SK-N-SH treated with all-trans-retinoic acid at 6 μM for 48 hours (cell line): ENCODE results near the gene SPATA2L.
A peak's percentile ranks its signal among the peaks of the same experiment; 100 is the strongest.

Source experiments
- ATAC-seq: fragments of 200-7000 bp; cut with Tn5 transposase; 3 replicates; pipeline ENCODE4 v1.9.1; 2020; ENCODE audit warnings: mild to moderate bottlenecking, moderate library complexity
- ARNTL ChIP-seq: fragments of 450-650 bp; formaldehyde crosslinking; IDR thresholded peaks from 2 replicates; pipeline ENCODE4 v1.5.0; 2020; ENCODE audit warnings: low read depth, mild to moderate bottlenecking, moderate library complexity, borderline replicate concordance
- BACH2 ChIP-seq: fragments of 250-450 bp; sonication (Bioruptor Pico); IDR thresholded peaks from 2 replicates; pipeline ENCODE4 v1.9.0; 2021; ENCODE audit warnings: mild to moderate bottlenecking, borderline replicate concordance
- ESRRG ChIP-seq: fragments of 250-450 bp; sonication (Bioruptor Pico); IDR thresholded peaks from 2 replicates; pipeline ENCODE4 v1.6.1; 2021; ENCODE audit warnings: mild to moderate bottlenecking
- GLIS3 ChIP-seq: fragments of 250-450 bp; sonication (Bioruptor Pico); IDR thresholded peaks from 2 replicates; pipeline ENCODE4 v1.5.0; 2020; ENCODE audit warnings: mild to moderate bottlenecking, moderate library complexity
- ISL1 ChIP-seq: fragments of 250-450 bp; sonication (Bioruptor Pico); IDR thresholded peaks from 2 replicates; pipeline ENCODE4 v2.1.2; 2022; ENCODE audit warnings: mild to moderate bottlenecking, moderate library complexity
- RARB ChIP-seq: fragments of 250-450 bp; sonication (Bioruptor Pico); IDR thresholded peaks from 2 replicates; pipeline ENCODE4 v1.8.0; 2021; ENCODE audit warnings: mild to moderate bottlenecking, moderate library complexity
- SNAI2 ChIP-seq: fragments of 250-450 bp; sonication (Bioruptor Pico); IDR thresholded peaks from 2 replicates; pipeline ENCODE4 v1.5.0; 2020; ENCODE audit warnings: mild to moderate bottlenecking, moderate library complexity
- TCF4 ChIP-seq: fragments of 250-450 bp; sonication (Bioruptor Pico); IDR thresholded peaks from 2 replicates; pipeline ENCODE4 v1.8.0; 2021; ENCODE audit warnings: mild to moderate bottlenecking, moderate library complexity, borderline replicate concordance
- TOX ChIP-seq: fragments of 250-450 bp; sonication (Bioruptor Pico); IDR thresholded peaks from 2 replicates; pipeline ENCODE4 v1.8.0; 2021; ENCODE audit warnings: mild to moderate bottlenecking, moderate library complexity, borderline replicate concordance
- ZC3H10 ChIP-seq: fragments of 250-450 bp; sonication (Bioruptor Pico); IDR thresholded peaks from 2 replicates; pipeline ENCODE4 v1.5.1; 2021; ENCODE audit warnings: mild to moderate bottlenecking, moderate library complexity
- ZFP30 ChIP-seq: fragments of 450-650 bp; formaldehyde crosslinking; IDR thresholded peaks from 2 replicates; pipeline ENCODE4 v1.5.0; 2022; ENCODE audit warnings: mild to moderate bottlenecking, moderate library complexity
- ZNF565 ChIP-seq: fragments of 450-650 bp; formaldehyde crosslinking; conservative IDR thresholded peaks from 2 replicates; pipeline ENCODE4 v1.5.0; 2020; ENCODE audit warnings: low read depth, mild to moderate bottlenecking, moderate library complexity
- TF ChIP-seq, protein P1 (sequence below): fragments of 250-450 bp; sonication (Bioruptor Pico); IDR thresholded peaks from 2 replicates; pipeline ENCODE4 v1.8.0; 2020; ENCODE audit warnings: mild to moderate bottlenecking, moderate library complexity, borderline replicate concordance
- TF ChIP-seq, protein P2 (sequence below): fragments of 250-450 bp; sonication (Bioruptor Pico); IDR thresholded peaks from 2 replicates; pipeline ENCODE4 v1.5.1; 2020; ENCODE audit warnings: low read depth, mild to moderate bottlenecking, moderate library complexity
- TF ChIP-seq, protein P3 (sequence below): fragments of 250-450 bp; sonication (Bioruptor Pico); IDR thresholded peaks from 2 replicates; pipeline ENCODE4 v1.5.1; 2021; ENCODE audit warnings: mild to moderate bottlenecking, moderate library complexity
- TF ChIP-seq, protein P4 (sequence below): fragments of 250-450 bp; sonication (Bioruptor Pico); IDR thresholded peaks from 2 replicates; pipeline ENCODE4 v1.5.0; 2020; ENCODE audit warnings: mild to moderate bottlenecking, moderate library complexity

Gene SPATA2L

DNA sequence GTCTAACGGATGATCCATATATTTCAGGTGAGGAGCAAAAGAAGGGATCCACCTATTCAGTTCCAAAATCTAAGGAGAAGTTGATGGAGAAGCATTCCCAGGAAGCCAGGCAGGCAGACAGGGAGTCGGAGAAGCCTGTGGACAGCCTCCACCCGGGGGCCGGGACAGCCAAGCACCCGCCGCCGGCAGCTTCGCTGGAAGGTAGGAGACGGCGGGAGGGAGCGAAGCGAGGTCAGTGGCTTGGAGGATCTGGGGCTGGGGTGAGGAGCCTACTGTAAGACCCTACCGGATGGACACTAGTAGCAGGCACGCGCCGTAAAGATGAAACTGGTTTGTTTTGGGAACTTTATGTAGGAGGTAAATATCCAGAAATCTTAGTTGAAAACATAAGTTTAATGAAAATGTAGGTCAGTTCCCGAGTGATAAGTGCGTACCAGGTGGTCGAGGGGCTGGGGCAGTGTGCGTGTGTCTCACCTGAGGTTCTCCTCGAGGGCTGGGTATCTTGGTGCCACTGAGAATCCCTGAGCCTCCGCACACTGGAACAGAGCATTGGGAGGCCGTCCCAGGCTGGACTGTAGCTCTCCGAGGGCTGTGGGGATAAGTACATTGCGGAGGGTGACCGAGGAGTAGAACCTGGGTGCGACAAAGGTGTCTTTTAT is 43.2 kb downstream of the SPATA2L start:
- peak; percentile 53 for ATAC-seq
- TF ChIP-seq TOX (CRISPR knock-in tag) (no peak), BACH2 (CRISPR knock-in tag) (no peak), ZC3H10 (CRISPR knock-in tag) (no peak), ARNTL (CRISPR knock-in tag) (no peak), ESRRG (CRISPR knock-in tag) (no peak), ZFP30 (no peak), ISL1 (no peak)
- TF ChIP-seq, protein P1, sequence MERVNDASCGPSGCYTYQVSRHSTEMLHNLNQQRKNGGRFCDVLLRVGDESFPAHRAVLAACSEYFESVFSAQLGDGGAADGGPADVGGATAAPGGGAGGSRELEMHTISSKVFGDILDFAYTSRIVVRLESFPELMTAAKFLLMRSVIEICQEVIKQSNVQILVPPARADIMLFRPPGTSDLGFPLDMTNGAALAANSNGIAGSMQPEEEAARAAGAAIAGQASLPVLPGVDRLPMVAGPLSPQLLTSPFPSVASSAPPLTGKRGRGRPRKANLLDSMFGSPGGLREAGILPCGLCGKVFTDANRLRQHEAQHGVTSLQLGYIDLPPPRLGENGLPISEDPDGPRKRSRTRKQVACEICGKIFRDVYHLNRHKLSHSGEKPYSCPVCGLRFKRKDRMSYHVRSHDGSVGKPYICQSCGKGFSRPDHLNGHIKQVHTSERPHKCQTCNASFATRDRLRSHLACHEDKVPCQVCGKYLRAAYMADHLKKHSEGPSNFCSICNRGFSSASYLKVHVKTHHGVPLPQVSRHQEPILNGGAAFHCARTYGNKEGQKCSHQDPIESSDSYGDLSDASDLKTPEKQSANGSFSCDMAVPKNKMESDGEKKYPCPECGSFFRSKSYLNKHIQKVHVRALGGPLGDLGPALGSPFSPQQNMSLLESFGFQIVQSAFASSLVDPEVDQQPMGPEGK = no peak
- TF ChIP-seq, protein P2, sequence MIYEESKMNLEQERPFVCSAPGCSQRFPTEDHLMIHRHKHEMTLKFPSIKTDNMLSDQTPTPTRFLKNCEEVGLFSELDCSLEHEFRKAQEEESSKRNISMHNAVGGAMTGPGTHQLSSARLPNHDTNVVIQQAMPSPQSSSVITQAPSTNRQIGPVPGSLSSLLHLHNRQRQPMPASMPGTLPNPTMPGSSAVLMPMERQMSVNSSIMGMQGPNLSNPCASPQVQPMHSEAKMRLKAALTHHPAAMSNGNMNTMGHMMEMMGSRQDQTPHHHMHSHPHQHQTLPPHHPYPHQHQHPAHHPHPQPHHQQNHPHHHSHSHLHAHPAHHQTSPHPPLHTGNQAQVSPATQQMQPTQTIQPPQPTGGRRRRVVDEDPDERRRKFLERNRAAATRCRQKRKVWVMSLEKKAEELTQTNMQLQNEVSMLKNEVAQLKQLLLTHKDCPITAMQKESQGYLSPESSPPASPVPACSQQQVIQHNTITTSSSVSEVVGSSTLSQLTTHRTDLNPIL = no peak
- TF ChIP-seq, protein P3, sequence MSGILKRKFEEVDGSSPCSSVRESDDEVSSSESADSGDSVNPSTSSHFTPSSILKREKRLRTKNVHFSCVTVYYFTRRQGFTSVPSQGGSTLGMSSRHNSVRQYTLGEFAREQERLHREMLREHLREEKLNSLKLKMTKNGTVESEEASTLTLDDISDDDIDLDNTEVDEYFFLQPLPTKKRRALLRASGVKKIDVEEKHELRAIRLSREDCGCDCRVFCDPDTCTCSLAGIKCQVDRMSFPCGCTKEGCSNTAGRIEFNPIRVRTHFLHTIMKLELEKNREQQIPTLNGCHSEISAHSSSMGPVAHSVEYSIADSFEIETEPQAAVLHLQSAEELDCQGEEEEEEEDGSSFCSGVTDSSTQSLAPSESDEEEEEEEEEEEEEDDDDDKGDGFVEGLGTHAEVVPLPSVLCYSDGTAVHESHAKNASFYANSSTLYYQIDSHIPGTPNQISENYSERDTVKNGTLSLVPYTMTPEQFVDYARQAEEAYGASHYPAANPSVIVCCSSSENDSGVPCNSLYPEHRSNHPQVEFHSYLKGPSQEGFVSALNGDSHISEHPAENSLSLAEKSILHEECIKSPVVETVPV = no peak
- TF ChIP-seq, protein P4, sequence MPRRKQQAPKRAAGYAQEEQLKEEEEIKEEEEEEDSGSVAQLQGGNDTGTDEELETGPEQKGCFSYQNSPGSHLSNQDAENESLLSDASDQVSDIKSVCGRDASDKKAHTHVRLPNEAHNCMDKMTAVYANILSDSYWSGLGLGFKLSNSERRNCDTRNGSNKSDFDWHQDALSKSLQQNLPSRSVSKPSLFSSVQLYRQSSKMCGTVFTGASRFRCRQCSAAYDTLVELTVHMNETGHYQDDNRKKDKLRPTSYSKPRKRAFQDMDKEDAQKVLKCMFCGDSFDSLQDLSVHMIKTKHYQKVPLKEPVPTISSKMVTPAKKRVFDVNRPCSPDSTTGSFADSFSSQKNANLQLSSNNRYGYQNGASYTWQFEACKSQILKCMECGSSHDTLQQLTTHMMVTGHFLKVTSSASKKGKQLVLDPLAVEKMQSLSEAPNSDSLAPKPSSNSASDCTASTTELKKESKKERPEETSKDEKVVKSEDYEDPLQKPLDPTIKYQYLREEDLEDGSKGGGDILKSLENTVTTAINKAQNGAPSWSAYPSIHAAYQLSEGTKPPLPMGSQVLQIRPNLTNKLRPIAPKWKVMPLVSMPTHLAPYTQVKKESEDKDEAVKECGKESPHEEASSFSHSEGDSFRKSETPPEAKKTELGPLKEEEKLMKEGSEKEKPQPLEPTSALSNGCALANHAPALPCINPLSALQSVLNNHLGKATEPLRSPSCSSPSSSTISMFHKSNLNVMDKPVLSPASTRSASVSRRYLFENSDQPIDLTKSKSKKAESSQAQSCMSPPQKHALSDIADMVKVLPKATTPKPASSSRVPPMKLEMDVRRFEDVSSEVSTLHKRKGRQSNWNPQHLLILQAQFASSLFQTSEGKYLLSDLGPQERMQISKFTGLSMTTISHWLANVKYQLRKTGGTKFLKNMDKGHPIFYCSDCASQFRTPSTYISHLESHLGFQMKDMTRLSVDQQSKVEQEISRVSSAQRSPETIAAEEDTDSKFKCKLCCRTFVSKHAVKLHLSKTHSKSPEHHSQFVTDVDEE (CRISPR knock-in tag) = no peak

DNA sequence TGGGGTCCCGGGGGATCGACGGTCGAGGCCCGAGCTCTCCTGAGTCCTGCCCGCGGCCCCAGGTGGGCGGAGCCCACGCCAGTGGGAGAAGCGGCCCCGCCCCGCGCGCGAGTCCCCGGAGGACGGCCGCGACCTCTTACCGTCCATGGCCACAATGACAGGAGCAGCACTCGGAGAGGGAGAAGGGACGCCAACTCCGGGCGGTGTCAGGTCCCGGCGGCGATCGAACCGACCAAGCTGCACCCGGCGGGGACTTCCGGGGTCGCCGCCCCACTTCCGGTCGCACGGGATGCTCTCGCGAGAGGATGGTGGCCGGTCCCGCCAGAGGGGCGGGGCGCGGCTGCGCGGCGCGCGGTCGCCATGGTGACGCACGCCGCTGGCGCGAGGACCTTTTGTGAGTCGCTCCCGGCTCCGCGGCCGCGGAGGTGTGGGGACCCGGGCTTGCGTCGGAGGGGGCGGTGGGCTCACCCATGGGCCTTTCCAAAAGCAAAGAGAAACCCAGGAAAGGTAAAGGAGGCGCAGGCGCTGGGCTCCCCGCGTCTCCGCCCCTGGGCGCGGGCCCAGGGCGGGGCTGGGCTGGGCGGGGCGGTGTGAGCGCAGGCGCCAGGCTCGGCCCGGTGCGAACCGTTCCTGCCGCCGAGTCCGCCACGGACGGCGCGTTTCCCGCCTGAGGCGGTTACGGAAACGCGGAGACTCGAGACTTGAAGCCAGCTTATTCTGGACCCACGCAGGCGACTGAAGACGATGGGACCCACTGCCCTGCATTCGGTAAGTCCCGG is 43.9 kb downstream of the SPATA2L start, which contains the start of the genes CHMP1A and SPATA33:
CHMP1A (minus strand) TSS at position 267 of the 779 bp plus-strand sequence; CDS start at position 147, 120 bp downstream.
SPATA33 (plus strand) TSS at position 395 of the 779 bp plus-strand sequence; CDS start at position 471, 76 bp downstream.
- no peak for TF ChIP-seq BACH2 (CRISPR knock-in tag)
- no peak for TF ChIP-seq SNAI2 (CRISPR knock-in tag)
- peak; percentile 96 for ATAC-seq

DNA sequence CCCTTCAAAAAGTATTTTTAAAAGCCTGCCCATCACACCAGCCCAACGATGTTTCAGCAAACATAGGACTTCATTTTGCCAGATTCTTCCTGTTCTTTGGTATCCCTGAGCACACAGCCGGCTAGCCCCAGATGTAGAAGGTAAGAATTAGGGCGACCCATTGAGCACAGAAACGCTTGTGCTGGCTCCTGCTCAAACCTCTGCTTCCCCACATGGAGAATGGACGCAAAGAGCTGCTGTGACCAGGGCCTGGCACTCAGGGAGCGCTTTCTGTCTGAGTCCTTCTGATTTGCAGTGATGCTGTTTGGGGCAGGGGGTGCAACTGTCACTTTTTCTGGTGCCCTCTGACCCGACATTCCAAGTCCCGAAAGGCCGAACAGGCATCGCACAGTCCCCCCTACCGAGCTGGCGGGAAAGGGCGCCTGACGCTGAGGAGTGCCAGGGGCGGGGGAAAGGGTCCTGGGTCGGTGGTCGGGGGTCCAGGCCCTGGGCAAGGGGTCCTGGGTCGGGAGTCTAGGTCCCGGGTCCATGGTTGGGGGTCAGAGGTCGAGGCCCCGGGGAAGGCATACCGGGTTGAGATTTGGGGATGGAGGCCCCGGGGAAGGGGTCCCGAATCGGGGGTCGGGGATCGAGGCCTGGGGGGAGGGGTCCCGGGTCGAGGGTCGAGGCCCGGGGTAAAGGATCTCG is 44.9 kb downstream of the SPATA2L start:
- TF ChIP-seq, protein P3 = no peak
- TF ChIP-seq TOX (CRISPR knock-in tag) = no peak
- no peak for TF ChIP-seq ESRRG (CRISPR knock-in tag)
- no peak for TF ChIP-seq ZC3H10 (CRISPR knock-in tag)
- no peak for TF ChIP-seq ZFP30
- TF ChIP-seq GLIS3 = no peak
- no peak for TF ChIP-seq RARB (CRISPR knock-in tag)
- TF ChIP-seq, protein P1 = no peak
- no peak for TF ChIP-seq TCF4 (CRISPR knock-in tag)
- no peak for TF ChIP-seq ZNF565 (CRISPR knock-in tag)
- ATAC-seq = no peak
